Epithelial cell of esophagus (primary cell): ENCODE data around the gene ITGA7.

ENCODE experiments used
- DNase-seq: peaks from one replicate; pipeline ENCODE4 v3.0.0; 2010; ENCODE audit warnings: low read depth
- H3K4me3 ChIP-seq: 2 replicates; pipeline ENCODE4 v1.5.1; 2011; ENCODE audit warnings: mild to moderate bottlenecking, low read length, control low read depth
- CTCF ChIP-seq: IDR thresholded peaks from 2 replicates; pipeline ENCODE4 v1.5.1; 2011; ENCODE audit warnings: low read depth, mild to moderate bottlenecking, low read length, control low read depth, inconsistent platforms; ENCODE audit not compliant: insufficient read depth; ENCODE audit errors: missing control alignments

ITGA7 gene

GRCh38 chr12:55717011-55718007 is 9.6 kb upstream of the ITGA7 start:
- TF ChIP-seq CTCF: no peak
- H3K4me3 ChIP-seq: peak overlapping the region; percentile 88
- DNase-seq: peak; percentile 66

DNA sequence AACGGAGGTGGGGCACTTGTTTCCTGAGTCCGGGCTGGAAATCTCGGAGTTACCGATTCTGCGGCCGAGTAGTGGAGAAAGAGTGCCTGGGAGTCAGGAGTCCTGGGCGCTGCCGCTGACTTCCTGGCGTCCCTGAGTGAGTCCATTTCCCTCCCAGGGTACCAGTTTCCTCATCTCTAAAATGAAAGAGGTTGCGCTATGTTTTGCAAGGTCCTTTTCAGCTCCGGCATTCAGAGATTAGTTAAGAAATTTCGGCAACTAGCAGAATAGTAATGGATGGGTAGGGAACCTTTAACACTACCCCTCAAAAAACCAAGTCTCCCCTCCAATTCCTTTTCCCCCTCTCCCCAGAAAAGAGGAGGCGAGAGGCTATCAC is 8.9 kb upstream of the ITGA7 start:
- no peak for DNase-seq
- peak overlapping the region; percentile 88 for H3K4me3 ChIP-seq
- TF ChIP-seq CTCF: no peak

GRCh38 chr12:55715833-55716581 is 8.3 kb upstream of the ITGA7 start, which contains the start of gene BLOC1S1:
Gene BLOC1S1, plus strand, starts transcription at chr12:55716046. Its CDS starts 6 bp downstream, at chr12:55716052.
- no peak for TF ChIP-seq CTCF
- peak; percentile 90 for DNase-seq

GRCh38 chr12:55715169-55715764 is 7.6 kb upstream of the ITGA7 start:
- TF ChIP-seq CTCF: no peak
- DNase-seq: no peak
- H3K4me3 ChIP-seq: peak overlapping the region; percentile 88

More at GRCh38 chr12:55715833-55716581, 8.3 kb upstream of the ITGA7 start, which contains the start of gene BLOC1S1:
- H3K4me3 ChIP-seq: peak within 1 kb of the TSS; percentile 88

DNA sequence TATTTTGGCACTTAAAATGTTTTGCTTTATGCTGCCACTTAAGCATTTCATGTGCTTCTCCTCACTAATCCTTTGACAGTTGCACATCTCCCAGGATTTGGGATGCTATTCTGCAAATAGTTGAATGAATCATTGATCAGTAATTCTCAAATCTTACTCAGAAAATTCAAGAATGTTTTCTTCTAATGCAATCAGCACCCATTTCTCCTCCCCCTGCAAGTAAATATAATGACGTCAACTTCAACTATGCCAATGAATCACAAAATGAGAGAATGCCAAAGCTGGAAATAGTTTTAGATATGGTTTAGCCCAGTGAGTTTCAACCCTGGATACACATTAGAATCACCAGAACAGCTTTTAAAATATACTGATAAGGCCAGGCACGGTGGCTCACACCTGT is 6.0 kb upstream of the ITGA7 start:
- peak; percentile 86 for DNase-seq
- H3K4me3 ChIP-seq: no peak overlapping the region
- no peak for TF ChIP-seq CTCF

GRCh38 chr12:55712700-55713415 is 5.2 kb upstream of the ITGA7 start:
- no peak for TF ChIP-seq CTCF
- H3K4me3 ChIP-seq: no peak overlapping the region
- DNase-seq: no peak
